Measurements from ENCODE around the gene NALCN. TPM values are rescaled to one million over a fixed set of nuclear protein-coding genes. Genes with fewer than 3 reads are reported as not detected.

Gene NALCN
- total and polyA plus RNA-seq, 7 donors, result 0.23 to 1.1 (median 0.71) TPM; not detected in 2

GRCh38 chr13:101303521-101303920 lies 112.8 kb downstream of the NALCN start:
- Histone ChIP-seq H3K27me3 (no peaks in the 10 kb centered on the region), H3K9me3 (no peaks in the 10 kb centered on the region), H3K4me1 (no peaks in the 10 kb centered on the region), H3K4me3 (no peak overlapping the region), H3K27ac (no peak overlapping the region), H3K36me3 (no peaks in the 10 kb centered on the region)
- WGBS, 2 donors, result 70 to 82% methylated on average over 7 of the region's 7 CpGs
- no peak for DNase-seq
- TF ChIP-seq EP300 (IDR thresholded peaks at IDR 0.05), result no peak
- no peak for TF ChIP-seq CTCF (IDR thresholded peaks at IDR 0.05)
- no peak for TF ChIP-seq POLR2AphosphoS5 (IDR thresholded peaks at IDR 0.05)
- TF ChIP-seq POLR2A (IDR thresholded peaks at IDR 0.05), result no peak
- intact Hi-C loops (cut with DNase I), result no loop called here

GRCh38 chr13:101301053-101301452 lies 115.3 kb downstream of the NALCN start:
- TF ChIP-seq POLR2A (IDR thresholded peaks at IDR 0.05), result no peak
- no peak for TF ChIP-seq POLR2AphosphoS5 (IDR thresholded peaks at IDR 0.05)
- TF ChIP-seq CTCF (IDR thresholded peaks at IDR 0.05), result no peak
- no peak for TF ChIP-seq EP300 (IDR thresholded peaks at IDR 0.05)
- no peaks in the 10 kb centered on the region for H3K36me3 ChIP-seq
- 89 to 91% methylated on average over 8 of the region's 8 CpGs for WGBS, 2 donors
- H3K4me1 ChIP-seq, result no peaks in the 10 kb centered on the region
- H3K9me3 ChIP-seq, result no peaks in the 10 kb centered on the region
- H3K27ac ChIP-seq, result no peak overlapping the region
- DNase-seq, result no peak
- H3K27me3 ChIP-seq, result no peaks in the 10 kb centered on the region
- H3K4me3 ChIP-seq, result no peak overlapping the region
- intact Hi-C loops (cut with DNase I), result no loop called here

GRCh38 chr13:101300531-101300930 lies 115.8 kb downstream of the NALCN start:
- intact Hi-C loops (cut with DNase I), result no loop called here
- no peaks in the 10 kb centered on the region for H3K9me3 ChIP-seq
- H3K4me3 ChIP-seq, result no peak overlapping the region
- no peaks in the 10 kb centered on the region for H3K36me3 ChIP-seq
- DNase-seq, result no peak
- no peak overlapping the region for H3K27ac ChIP-seq
- WGBS, 2 donors, result 45 to 60% methylated on average over 2 of the region's 2 CpGs
- no peak for TF ChIP-seq POLR2AphosphoS5 (IDR thresholded peaks at IDR 0.05)
- TF ChIP-seq EP300 (IDR thresholded peaks at IDR 0.05), result no peak
- TF ChIP-seq POLR2A (IDR thresholded peaks at IDR 0.05), result no peak
- no peak for TF ChIP-seq CTCF (IDR thresholded peaks at IDR 0.05)
- H3K4me1 ChIP-seq, result no peaks in the 10 kb centered on the region
- H3K27me3 ChIP-seq, result no peaks in the 10 kb centered on the region

- Histone ChIP-seq H3K4me3 (no peak overlapping the region), H3K27ac (no peak overlapping the region), H3K27me3 (no peaks in the 10 kb centered on the region), H3K9me3 (no peaks in the 10 kb centered on the region), H3K36me3 (no peaks in the 10 kb centered on the region), H3K4me1 (no peaks in the 10 kb centered on the region)
- DNase-seq, result no peak
- TF ChIP-seq EP300 (IDR thresholded peaks at IDR 0.05) (no peak), POLR2AphosphoS5 (IDR thresholded peaks at IDR 0.05) (no peak), CTCF (IDR thresholded peaks at IDR 0.05) (no peak), POLR2A (IDR thresholded peaks at IDR 0.05) (no peak)
- WGBS, 2 donors, result 86 to 91% methylated on average over 4 of the region's 4 CpGs
- intact Hi-C loops (cut with DNase I), result no loop called here
These were observed 117.8 kb downstream of the NALCN start for GRCh38 chr13:101298517-101298916.

- Histone ChIP-seq H3K27ac (no peak overlapping the region), H3K36me3 (no peaks in the 10 kb centered on the region), H3K9me3 (no peaks in the 10 kb centered on the region), H3K4me3 (no peak overlapping the region), H3K4me1 (no peaks in the 10 kb centered on the region), H3K27me3 (no peaks in the 10 kb centered on the region)
- intact Hi-C loops (cut with DNase I), result no loop called here
- no peak for DNase-seq
- WGBS, 2 donors, result 85 to 92% methylated on average over 1 of the region's 1 CpG
- TF ChIP-seq CTCF (IDR thresholded peaks at IDR 0.05), result no peak
- TF ChIP-seq EP300 (IDR thresholded peaks at IDR 0.05), result no peak
- TF ChIP-seq POLR2AphosphoS5 (IDR thresholded peaks at IDR 0.05), result no peak
- no peak for TF ChIP-seq POLR2A (IDR thresholded peaks at IDR 0.05)
These were observed 118.5 kb downstream of the NALCN start for GRCh38 chr13:101297794-101298193.
